Adrenal gland (tissue), 5 donors: ENCODE data around the gene ATP6V1D.
"Not testable (repeated sequence)": the region's sequence is repeated elsewhere in the genome, so short reads cannot be mapped to it uniquely, and the experiment has no call there.

Experiments
- POLR2A ChIP-seq, 2 donors: fragments of 450-650 bp; IDR thresholded peaks; one replicate each; pipeline ENCODE4 v1.6.1; 2017; ENCODE audit warnings: antibody characterized with exemption in 2 of 2, mild to moderate bottlenecking in 2 of 2, moderate library complexity in 1 of 2
- TF ChIP-seq, protein P1 (sequence below), 6 experiments: fragments of 450-650 bp in 4 of 6; fragments of 200-600 bp in 2 of 6; sonication (generic) in 1 of 6; IDR thresholded peaks; 1 replicate in 5 of 6; 2 replicates in 1 of 6; pipeline versions ENCODE4 v1.5.1 to v1.8.0; 2016 to 2021; ENCODE audit warnings: antibody characterized with exemption in 6 of 6, mild to moderate bottlenecking in 2 of 6, moderate library complexity in 1 of 6
- donor health status: DM: no; HTN: no; CAD: no.

GRCh38 chr14:67341231-67341630 lies 18.4 kb downstream of the ATP6V1D start:
- TF ChIP-seq, protein P1, sequence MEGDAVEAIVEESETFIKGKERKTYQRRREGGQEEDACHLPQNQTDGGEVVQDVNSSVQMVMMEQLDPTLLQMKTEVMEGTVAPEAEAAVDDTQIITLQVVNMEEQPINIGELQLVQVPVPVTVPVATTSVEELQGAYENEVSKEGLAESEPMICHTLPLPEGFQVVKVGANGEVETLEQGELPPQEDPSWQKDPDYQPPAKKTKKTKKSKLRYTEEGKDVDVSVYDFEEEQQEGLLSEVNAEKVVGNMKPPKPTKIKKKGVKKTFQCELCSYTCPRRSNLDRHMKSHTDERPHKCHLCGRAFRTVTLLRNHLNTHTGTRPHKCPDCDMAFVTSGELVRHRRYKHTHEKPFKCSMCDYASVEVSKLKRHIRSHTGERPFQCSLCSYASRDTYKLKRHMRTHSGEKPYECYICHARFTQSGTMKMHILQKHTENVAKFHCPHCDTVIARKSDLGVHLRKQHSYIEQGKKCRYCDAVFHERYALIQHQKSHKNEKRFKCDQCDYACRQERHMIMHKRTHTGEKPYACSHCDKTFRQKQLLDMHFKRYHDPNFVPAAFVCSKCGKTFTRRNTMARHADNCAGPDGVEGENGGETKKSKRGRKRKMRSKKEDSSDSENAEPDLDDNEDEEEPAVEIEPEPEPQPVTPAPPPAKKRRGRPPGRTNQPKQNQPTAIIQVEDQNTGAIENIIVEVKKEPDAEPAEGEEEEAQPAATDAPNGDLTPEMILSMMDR (IDR thresholded peaks at IDR 0.05), result not testable (repeated sequence)
- not testable (repeated sequence) for TF ChIP-seq POLR2A (IDR thresholded peaks at IDR 0.05)
